Measurements from ENCODE around the gene MYO1C.
"Not testable (repeated sequence)": the region's sequence is repeated elsewhere in the genome, so short reads cannot be mapped to it uniquely, and the experiment has no call there.

Gene MYO1C

GRCh38 chr17:1450261-1450660 is 42.2 kb downstream of the MYO1C start:
- not testable (repeated sequence) for H3K27me3 ChIP-seq (replicated peaks; ENCODE audit: control insufficient read depth, insufficient read depth, low read length, poor library complexity, severe bottlenecking); H3K9me3 ChIP-seq (ENCODE audit: control insufficient read depth, low read length); H3K36me3 ChIP-seq (ENCODE audit: control insufficient read depth, insufficient read depth, low read length); H3K4me3 ChIP-seq (ENCODE audit: insufficient read depth, low read depth, low read length, poor library complexity, severe bottlenecking); DNase-seq; H3K27ac ChIP-seq (ENCODE audit: insufficient read depth, low read length, poor library complexity, severe bottlenecking)
- peaks cover 17% of the 10 kb centered on the region for H3K4me1 ChIP-seq (ENCODE audit: control insufficient read depth, insufficient read depth, low read length, poor library complexity, severe bottlenecking)

DNA sequence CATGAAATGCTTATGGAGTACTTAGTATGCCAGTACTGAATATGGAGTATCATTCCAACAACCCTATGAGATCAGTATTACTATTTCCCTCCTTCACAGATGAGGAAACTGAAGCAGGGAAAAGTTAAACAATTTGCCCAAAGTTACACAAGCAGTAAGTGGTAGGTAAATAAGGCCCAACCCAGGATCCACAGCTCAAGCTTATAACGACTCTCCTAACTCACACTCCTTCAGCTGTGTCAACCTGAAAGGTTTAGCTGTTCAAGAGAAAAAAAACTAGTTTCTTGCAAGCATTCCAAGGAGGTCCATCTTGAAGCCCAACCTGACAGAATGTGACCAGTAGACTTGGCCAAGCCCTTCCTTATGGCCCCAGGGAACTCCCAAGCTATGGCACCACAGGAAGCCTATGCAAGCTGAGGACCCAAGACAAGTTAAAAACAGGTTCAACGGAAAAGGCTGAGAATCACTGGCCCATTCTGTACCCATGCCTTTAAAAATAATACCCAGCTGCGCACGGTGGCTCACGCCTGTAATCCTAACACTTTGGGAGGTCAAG is 43.0 kb downstream of the MYO1C start:
- H3K4me3 ChIP-seq (ENCODE audit: insufficient read depth, low read depth, low read length, poor library complexity, severe bottlenecking): no peak overlapping the region
- H3K36me3 ChIP-seq (ENCODE audit: control insufficient read depth, insufficient read depth, low read length): no peaks in the 10 kb centered on the region
- H3K27ac ChIP-seq (ENCODE audit: insufficient read depth, low read length, poor library complexity, severe bottlenecking): no peak overlapping the region
- no peaks in the 10 kb centered on the region for H3K27me3 ChIP-seq (replicated peaks; ENCODE audit: control insufficient read depth, insufficient read depth, low read length, poor library complexity, severe bottlenecking)
- DNase-seq: no peak
- peaks cover 9% of the 10 kb centered on the region for H3K4me1 ChIP-seq (ENCODE audit: control insufficient read depth, insufficient read depth, low read length, poor library complexity, severe bottlenecking)
- H3K9me3 ChIP-seq (ENCODE audit: control insufficient read depth, low read length): no peaks in the 10 kb centered on the region

DNA sequence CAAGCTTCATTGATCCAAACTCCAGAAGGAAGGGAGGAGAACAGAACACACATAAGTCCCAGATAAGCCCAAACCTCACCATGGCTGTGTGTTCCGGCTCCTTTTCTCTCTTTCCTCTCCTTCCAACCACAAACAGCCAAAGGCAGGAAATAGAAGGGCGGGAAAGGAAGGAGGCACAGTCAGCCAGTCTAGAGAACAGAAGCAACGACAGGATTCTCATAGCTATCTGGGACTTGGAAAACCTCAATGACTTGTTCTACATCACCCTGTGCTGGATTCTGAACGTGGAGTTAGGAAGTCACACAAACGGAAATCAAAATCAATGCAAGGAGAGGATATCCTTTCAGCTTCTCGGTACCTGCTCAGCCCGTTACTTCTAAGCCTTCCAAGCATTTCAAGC is 45.4 kb downstream of the MYO1C start:
- DNase-seq: no peak
- Histone ChIP-seq H3K36me3 (ENCODE audit: control insufficient read depth, insufficient read depth, low read length) (no peaks in the 10 kb centered on the region), H3K4me3 (ENCODE audit: insufficient read depth, low read depth, low read length, poor library complexity, severe bottlenecking) (no peak overlapping the region), H3K27me3 (replicated peaks; ENCODE audit: control insufficient read depth, insufficient read depth, low read length, poor library complexity, severe bottlenecking) (no peaks in the 10 kb centered on the region), H3K4me1 (ENCODE audit: control insufficient read depth, insufficient read depth, low read length, poor library complexity, severe bottlenecking) (peaks cover 5% of the 10 kb centered on the region), H3K9me3 (ENCODE audit: control insufficient read depth, low read length) (no peaks in the 10 kb centered on the region), H3K27ac (ENCODE audit: insufficient read depth, low read length, poor library complexity, severe bottlenecking) (no peak overlapping the region)

- H3K4me3 ChIP-seq (ENCODE audit: insufficient read depth, low read depth, low read length, poor library complexity, severe bottlenecking): no peak overlapping the region
- H3K9me3 ChIP-seq (ENCODE audit: control insufficient read depth, low read length): no peaks in the 10 kb centered on the region
- H3K4me1 ChIP-seq (ENCODE audit: control insufficient read depth, insufficient read depth, low read length, poor library complexity, severe bottlenecking): peaks cover 5% of the 10 kb centered on the region
- DNase-seq: no peak
- no peak overlapping the region for H3K27ac ChIP-seq (ENCODE audit: insufficient read depth, low read length, poor library complexity, severe bottlenecking)
- no peaks in the 10 kb centered on the region for H3K27me3 ChIP-seq (replicated peaks; ENCODE audit: control insufficient read depth, insufficient read depth, low read length, poor library complexity, severe bottlenecking)
- H3K36me3 ChIP-seq (ENCODE audit: control insufficient read depth, insufficient read depth, low read length): peaks cover 1% of the 10 kb centered on the region
These were observed 46.3 kb downstream of the MYO1C start for GRCh38 chr17:1446201-1446600.

DNA sequence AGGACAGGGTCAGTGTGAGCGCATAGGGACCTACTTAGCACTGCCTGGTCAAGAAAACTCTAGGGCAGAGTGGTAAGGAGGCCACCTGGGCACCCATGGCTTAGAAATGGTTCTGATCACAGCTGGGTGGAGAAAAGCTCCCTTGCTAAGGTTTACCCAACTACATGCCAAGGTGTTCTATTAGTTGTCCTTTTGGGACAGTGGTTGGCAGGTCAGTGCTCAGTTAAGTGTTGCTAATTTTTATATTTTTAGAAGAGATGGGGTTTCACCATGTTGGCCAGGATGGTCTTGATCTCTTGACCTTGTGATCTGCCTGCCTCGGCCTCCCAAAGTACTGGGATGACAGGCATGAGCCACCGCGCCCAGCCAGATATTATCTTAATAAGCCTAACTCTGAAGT is 46.8 kb downstream of the MYO1C start:
- H3K4me3 ChIP-seq (ENCODE audit: insufficient read depth, low read depth, low read length, poor library complexity, severe bottlenecking); H3K4me1 ChIP-seq (ENCODE audit: control insufficient read depth, insufficient read depth, low read length, poor library complexity, severe bottlenecking); H3K36me3 ChIP-seq (ENCODE audit: control insufficient read depth, insufficient read depth, low read length); H3K27me3 ChIP-seq (replicated peaks; ENCODE audit: control insufficient read depth, insufficient read depth, low read length, poor library complexity, severe bottlenecking); H3K9me3 ChIP-seq (ENCODE audit: control insufficient read depth, low read length); DNase-seq; H3K27ac ChIP-seq (ENCODE audit: insufficient read depth, low read length, poor library complexity, severe bottlenecking): not testable (repeated sequence)

DNA sequence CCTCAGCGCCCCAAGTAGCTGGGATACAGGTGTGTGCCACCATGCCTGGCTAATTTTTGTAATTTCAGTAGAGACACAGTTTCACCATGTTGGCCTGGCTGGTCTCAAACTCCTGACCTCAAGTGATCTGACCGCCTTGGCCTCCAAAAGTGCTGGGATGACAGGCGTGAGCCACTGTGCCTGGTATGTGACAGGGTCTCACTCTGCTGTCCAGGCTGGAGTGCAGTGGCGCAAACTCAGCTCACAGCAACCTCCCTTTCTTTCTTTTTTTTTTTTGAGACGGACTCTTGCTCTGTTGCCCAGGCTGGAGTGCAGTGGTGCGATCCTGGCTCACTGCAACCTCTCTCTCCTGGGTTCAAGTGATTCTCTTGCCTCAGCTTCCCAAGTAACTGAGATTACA is 49.8 kb downstream of the MYO1C start:
- not testable (repeated sequence) for DNase-seq; H3K4me1 ChIP-seq (ENCODE audit: control insufficient read depth, insufficient read depth, low read length, poor library complexity, severe bottlenecking); H3K27me3 ChIP-seq (replicated peaks; ENCODE audit: control insufficient read depth, insufficient read depth, low read length, poor library complexity, severe bottlenecking); H3K36me3 ChIP-seq (ENCODE audit: control insufficient read depth, insufficient read depth, low read length); H3K27ac ChIP-seq (ENCODE audit: insufficient read depth, low read length, poor library complexity, severe bottlenecking); H3K4me3 ChIP-seq (ENCODE audit: insufficient read depth, low read depth, low read length, poor library complexity, severe bottlenecking); H3K9me3 ChIP-seq (ENCODE audit: control insufficient read depth, low read length)

DNA sequence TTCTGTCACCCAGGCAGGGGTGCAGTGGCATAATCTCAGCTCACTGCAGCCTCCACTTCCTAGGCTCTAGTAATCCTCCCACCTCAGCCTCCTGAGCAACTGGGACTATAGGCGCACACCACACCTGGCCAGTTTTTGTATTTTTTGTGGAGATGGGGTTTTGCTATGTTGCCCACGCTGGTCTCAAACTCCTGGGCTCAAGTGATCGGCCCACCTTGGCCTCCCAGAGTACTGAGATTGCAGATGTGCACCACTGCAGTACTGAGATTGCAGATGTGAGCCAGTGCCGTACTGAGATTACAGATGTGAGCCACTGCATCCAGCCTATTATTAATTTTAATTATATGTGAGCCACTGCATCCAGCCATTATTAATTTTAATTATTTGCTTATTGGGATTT is 50.3 kb downstream of the MYO1C start:
- H3K4me1 ChIP-seq (ENCODE audit: control insufficient read depth, insufficient read depth, low read length, poor library complexity, severe bottlenecking): peaks cover 4% of the 10 kb centered on the region
- no peaks in the 10 kb centered on the region for H3K9me3 ChIP-seq (ENCODE audit: control insufficient read depth, low read length)
- DNase-seq: no peak
- H3K4me3 ChIP-seq (ENCODE audit: insufficient read depth, low read depth, low read length, poor library complexity, severe bottlenecking): no peak overlapping the region
- no peaks in the 10 kb centered on the region for H3K27me3 ChIP-seq (replicated peaks; ENCODE audit: control insufficient read depth, insufficient read depth, low read length, poor library complexity, severe bottlenecking)
- H3K27ac ChIP-seq (ENCODE audit: insufficient read depth, low read length, poor library complexity, severe bottlenecking): no peak overlapping the region
- H3K36me3 ChIP-seq (ENCODE audit: control insufficient read depth, insufficient read depth, low read length): peaks cover 4% of the 10 kb centered on the region

DNA sequence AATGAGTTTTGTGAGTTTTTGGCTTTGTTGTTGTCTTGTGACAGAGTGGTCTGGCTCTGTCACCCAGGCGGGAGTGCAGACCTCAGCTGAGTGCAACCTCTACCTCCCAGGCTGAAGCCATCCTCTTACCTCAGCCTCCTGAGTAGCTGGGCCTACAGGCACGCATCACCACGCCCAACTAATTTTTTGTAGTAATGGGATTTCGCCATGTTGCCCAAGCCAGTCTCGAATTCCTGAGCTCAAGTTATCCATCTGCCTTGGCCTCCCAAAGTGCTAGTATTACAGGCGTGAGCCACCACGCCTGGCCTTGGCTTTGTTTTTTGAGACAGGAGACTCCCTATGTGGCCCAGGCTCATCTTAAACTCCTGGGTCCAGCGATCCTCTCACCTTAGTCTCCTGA is 51.6 kb downstream of the MYO1C start:
- no peak overlapping the region for H3K4me3 ChIP-seq (ENCODE audit: insufficient read depth, low read depth, low read length, poor library complexity, severe bottlenecking)
- no peaks in the 10 kb centered on the region for H3K9me3 ChIP-seq (ENCODE audit: control insufficient read depth, low read length)
- no peak for DNase-seq
- no peak overlapping the region for H3K27ac ChIP-seq (ENCODE audit: insufficient read depth, low read length, poor library complexity, severe bottlenecking)
- H3K36me3 ChIP-seq (ENCODE audit: control insufficient read depth, insufficient read depth, low read length): peaks cover 13% of the 10 kb centered on the region
- no peaks in the 10 kb centered on the region for H3K27me3 ChIP-seq (replicated peaks; ENCODE audit: control insufficient read depth, insufficient read depth, low read length, poor library complexity, severe bottlenecking)
- no peaks in the 10 kb centered on the region for H3K4me1 ChIP-seq (ENCODE audit: control insufficient read depth, insufficient read depth, low read length, poor library complexity, severe bottlenecking)

DNA sequence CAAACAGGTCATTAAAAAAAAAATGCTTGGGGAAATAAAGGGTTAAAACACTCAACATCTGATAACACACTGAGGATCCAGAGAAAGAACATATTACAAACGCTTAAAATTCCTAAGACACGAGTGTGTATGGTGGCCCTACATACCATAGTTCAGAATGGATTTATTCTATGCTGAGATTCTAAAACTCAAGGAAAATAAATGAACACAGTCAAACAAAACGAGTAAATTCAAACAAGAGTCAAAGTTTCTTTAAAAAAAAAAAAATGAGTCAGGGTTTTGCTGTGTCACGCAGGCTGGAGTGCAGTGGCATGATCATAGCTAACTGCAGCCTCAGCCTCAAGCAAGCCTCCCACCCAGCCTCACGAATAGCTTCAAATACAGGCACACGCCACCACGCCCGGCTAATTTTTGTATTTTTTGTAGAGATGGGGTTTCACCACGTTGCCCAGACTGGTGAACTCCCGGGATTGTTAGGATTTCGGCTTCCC is 53.8 kb downstream of the MYO1C start:
- H3K27me3 ChIP-seq (replicated peaks; ENCODE audit: control insufficient read depth, insufficient read depth, low read length, poor library complexity, severe bottlenecking): no peaks in the 10 kb centered on the region
- H3K9me3 ChIP-seq (ENCODE audit: control insufficient read depth, low read length): no peaks in the 10 kb centered on the region
- H3K27ac ChIP-seq (ENCODE audit: insufficient read depth, low read length, poor library complexity, severe bottlenecking): no peak overlapping the region
- no peaks in the 10 kb centered on the region for H3K4me1 ChIP-seq (ENCODE audit: control insufficient read depth, insufficient read depth, low read length, poor library complexity, severe bottlenecking)
- H3K4me3 ChIP-seq (ENCODE audit: insufficient read depth, low read depth, low read length, poor library complexity, severe bottlenecking): no peak overlapping the region
- no peak for DNase-seq
- peaks cover 23% of the 10 kb centered on the region for H3K36me3 ChIP-seq (ENCODE audit: control insufficient read depth, insufficient read depth, low read length)

- no peaks in the 10 kb centered on the region for H3K4me1 ChIP-seq (ENCODE audit: control insufficient read depth, insufficient read depth, low read length, poor library complexity, severe bottlenecking)
- H3K36me3 ChIP-seq (ENCODE audit: control insufficient read depth, insufficient read depth, low read length): peaks cover 26% of the 10 kb centered on the region
- DNase-seq: no peak
- H3K4me3 ChIP-seq (ENCODE audit: insufficient read depth, low read depth, low read length, poor library complexity, severe bottlenecking): no peak overlapping the region
- no peaks in the 10 kb centered on the region for H3K27me3 ChIP-seq (replicated peaks; ENCODE audit: control insufficient read depth, insufficient read depth, low read length, poor library complexity, severe bottlenecking)
- H3K9me3 ChIP-seq (ENCODE audit: control insufficient read depth, low read length): no peaks in the 10 kb centered on the region
- H3K27ac ChIP-seq (ENCODE audit: insufficient read depth, low read length, poor library complexity, severe bottlenecking): no peak overlapping the region
These were observed 57.2 kb downstream of the MYO1C start for GRCh38 chr17:1435326-1435725.

All from effector memory CD4-positive, alpha-beta T cell (primary cell).